Neural progenitor cell (in vitro differentiated cells): Measurements from ENCODE around the gene THRA.

Experiments used
- EZH2phosphoT487 ChIP-seq: fragments of 200-600 bp; sonication (generic); IDR thresholded peaks from 2 replicates; pipeline ENCODE4 v1.6.1; 2017; ENCODE audit warnings: antibody characterized with exemption
- TF ChIP-seq, protein P1 (sequence below): fragments of 200-600 bp; sonication (generic); IDR thresholded peaks from 2 replicates; pipeline ENCODE4 v1.5.1; 2017; ENCODE audit warnings: antibody characterized with exemption, mild to moderate bottlenecking

DNA sequence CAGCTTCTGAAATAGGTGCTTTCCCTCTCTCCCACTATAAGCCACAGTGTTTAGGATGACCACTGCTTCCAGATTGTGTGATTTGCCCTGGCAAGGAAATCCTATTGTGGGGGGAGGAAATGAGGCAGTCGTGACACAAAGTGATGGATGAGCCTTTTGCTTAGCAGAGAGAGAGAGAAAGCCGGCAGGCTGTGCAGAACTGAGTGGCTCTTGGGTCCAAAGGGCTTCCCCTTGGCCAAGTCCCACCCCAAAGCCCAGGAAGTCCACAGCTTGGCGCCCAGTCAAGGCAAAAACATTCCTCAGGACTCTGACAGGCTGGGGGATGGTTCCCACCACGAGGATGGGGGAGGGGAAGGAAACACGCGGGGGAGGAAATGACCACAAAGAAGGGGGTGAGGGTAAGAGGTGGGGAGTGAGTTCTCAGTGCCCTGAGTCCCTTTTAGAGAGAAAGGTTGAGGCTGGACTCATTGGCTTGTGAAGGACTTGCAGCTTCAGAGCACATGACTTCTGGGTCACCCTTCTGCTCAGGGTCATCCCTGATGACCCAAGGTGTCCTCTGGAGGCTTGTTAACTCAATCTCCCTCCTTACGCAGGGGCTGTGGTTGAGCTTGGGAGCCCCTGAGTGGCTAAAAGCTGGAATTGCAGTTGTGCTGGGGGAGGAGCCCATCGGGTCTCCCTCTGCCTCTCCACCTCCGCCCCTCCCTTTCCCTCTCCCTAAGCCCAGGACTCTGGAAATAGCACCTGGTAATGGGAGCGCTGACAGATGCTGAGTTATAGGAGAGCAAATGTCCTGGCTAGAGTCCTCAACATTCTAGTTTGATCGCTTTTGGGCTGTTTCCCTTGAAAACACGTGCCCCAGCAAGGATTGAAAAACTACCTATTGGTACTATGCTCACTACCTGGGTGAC lies 48.7 kb downstream of the THRA start:
- TF ChIP-seq, protein P1, sequence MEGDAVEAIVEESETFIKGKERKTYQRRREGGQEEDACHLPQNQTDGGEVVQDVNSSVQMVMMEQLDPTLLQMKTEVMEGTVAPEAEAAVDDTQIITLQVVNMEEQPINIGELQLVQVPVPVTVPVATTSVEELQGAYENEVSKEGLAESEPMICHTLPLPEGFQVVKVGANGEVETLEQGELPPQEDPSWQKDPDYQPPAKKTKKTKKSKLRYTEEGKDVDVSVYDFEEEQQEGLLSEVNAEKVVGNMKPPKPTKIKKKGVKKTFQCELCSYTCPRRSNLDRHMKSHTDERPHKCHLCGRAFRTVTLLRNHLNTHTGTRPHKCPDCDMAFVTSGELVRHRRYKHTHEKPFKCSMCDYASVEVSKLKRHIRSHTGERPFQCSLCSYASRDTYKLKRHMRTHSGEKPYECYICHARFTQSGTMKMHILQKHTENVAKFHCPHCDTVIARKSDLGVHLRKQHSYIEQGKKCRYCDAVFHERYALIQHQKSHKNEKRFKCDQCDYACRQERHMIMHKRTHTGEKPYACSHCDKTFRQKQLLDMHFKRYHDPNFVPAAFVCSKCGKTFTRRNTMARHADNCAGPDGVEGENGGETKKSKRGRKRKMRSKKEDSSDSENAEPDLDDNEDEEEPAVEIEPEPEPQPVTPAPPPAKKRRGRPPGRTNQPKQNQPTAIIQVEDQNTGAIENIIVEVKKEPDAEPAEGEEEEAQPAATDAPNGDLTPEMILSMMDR: peak; percentile 61
- TF ChIP-seq EZH2phosphoT487: no peak
